ENCODE measurements around the gene SBNO2.
"Not testable (repeated sequence)": the region's sequence is repeated elsewhere in the genome, so short reads cannot be mapped to it uniquely, and the experiment has no call there.

Gene SBNO2

DNA sequence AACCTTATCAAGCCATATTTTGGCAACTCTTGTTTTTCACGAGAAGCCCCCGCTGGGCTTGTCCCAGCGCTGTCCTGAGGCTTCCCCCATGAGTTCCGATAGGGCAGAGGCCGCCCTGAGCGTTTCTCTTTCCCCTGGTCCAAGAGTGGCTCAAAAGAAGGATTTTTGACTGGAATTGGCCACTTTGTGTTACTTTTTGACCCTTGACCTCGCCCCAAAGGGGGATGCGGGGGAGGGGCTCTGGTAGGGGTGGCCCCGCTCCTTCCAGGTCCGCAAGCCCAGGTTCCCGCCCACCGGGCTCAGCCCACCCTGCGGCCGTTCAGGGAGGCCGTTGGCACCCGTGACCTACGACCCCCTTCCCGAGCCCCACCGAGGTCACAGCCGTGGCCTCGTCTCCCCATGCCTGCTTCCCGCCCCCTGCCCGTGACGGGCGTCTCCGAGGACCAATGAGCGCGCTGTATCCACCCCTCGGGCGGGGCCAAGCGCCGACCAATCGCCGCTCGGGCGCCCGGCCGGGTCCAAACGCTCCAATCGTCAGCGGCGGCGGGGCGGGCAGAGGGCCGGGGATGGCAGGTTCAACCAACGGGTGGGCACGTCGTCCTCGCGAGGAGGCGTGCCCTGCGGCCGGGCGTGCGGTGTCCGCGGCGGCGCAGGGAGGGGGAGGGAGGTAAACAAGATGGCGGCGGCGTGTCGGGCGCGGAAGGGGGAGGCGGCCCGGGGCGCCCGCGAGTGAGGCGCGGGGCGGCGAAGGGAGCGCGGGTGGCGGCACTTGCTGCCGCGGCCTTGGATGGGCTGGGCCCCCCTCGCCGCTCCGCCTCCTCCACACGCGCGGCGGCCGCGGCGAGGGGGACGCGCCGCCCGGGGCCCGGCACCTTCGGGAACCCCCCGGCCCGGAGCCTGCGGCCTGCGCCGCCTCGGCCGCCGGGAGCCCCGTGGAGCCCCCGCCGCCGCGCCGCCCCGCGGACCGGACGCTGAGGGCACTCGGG is 31.3 kb upstream of the SBNO2 start, which contains the start of gene STK11:
TSS of gene STK11 (plus strand) at position 665 of the 986 bp plus-strand sequence. CDS start 1,136 bp downstream, outside the sequence.
- peak; percentile 93 for DNase-seq (ENCODE audit: extremely low read depth, low read depth)
- no peak for TF ChIP-seq CTCF (IDR thresholded peaks at IDR 0.05; ENCODE audit: low read depth, low read length)

GRCh38 chr19:1200614-1201013 is 26.5 kb upstream of the SBNO2 start:
- DNase-seq (ENCODE audit: extremely low read depth, low read depth), result not testable (repeated sequence)

- TF ChIP-seq CTCF (IDR thresholded peaks at IDR 0.05; ENCODE audit: low read depth, low read length), result no peak
- no peak for DNase-seq (ENCODE audit: extremely low read depth, low read depth)
Measured at GRCh38 chr19:1199531-1199930, 25.5 kb upstream of the SBNO2 start.

GRCh38 chr19:1189419-1189818 is 15.4 kb upstream of the SBNO2 start:
- no peak for TF ChIP-seq CTCF (IDR thresholded peaks at IDR 0.05; ENCODE audit: low read depth, low read length)
- no peak for DNase-seq (ENCODE audit: extremely low read depth, low read depth)

- DNase-seq (ENCODE audit: extremely low read depth, low read depth), result no peak
- no peak for TF ChIP-seq CTCF (IDR thresholded peaks at IDR 0.05; ENCODE audit: low read depth, low read length)
Measured at GRCh38 chr19:1183543-1184172, 9.6 kb upstream of the SBNO2 start.

DNA sequence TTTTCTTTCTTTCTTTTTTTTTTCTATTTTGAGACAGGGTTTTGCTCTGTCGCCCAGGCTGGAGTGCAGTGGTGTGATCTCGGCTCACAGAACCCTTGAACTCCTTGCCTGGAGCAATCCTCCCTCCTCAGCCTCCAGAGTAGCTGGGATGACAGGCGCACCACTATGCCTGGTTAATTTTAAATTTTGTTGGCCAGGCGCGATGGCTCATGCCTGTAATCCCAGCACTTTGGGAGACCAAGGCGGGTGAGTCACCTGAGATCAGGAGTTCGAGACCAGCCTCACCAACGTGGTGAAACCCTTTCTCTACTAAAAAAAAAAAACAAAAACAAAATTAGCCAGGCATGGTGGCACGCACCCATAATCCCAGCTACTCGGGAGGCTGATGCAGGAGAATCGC is 8.7 kb upstream of the SBNO2 start:
- TF ChIP-seq CTCF (IDR thresholded peaks at IDR 0.05; ENCODE audit: low read depth, low read length), result no peak
- no peak for DNase-seq (ENCODE audit: extremely low read depth, low read depth)

DNA sequence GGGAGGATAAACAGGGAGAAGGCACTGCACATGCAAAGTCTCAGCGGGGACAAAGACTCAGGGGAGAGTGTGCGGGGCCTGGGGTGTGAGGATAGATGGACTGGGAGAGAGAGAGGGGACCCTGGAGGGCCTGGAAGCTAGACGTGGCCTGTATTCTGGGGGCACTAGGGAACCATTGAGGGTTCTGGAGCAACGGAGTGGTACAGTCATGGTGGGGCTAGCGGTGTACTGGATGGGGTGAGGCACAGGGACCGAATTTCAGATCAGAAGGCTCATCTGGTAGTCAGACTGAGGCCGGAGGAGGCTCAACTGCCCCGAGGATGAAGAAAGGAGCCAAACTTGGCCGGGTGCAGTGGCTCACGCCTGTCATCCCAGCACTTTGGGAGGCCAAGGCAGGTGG is 8.0 kb upstream of the SBNO2 start:
- no peak for TF ChIP-seq CTCF (IDR thresholded peaks at IDR 0.05; ENCODE audit: low read depth, low read length)
- no peak for DNase-seq (ENCODE audit: extremely low read depth, low read depth)

Measured in AG09319 (cell line).